CD14-positive monocyte (primary cell): ENCODE results near the gene SYNDIG1L. TPM values are rescaled to one million over a fixed set of nuclear protein-coding genes. Genes with fewer than 3 reads are reported as not detected.

Experiments
- DNase-seq, 3 donors: peaks; one replicate each; pipeline ENCODE4 v3.0.0-alpha.2; 2011 to 2022
- H2AFZ ChIP-seq: 2 replicates; pipeline ENCODE4 v1.6.0; 2012; ENCODE audit warnings: mild to moderate bottlenecking, low read depth, low read length, inconsistent platforms; ENCODE audit not compliant: insufficient read depth, poor library complexity, severe bottlenecking
- H3K27ac ChIP-seq, 2 donors: 1 replicate in 1 of 2; 2 replicates in 1 of 2; pipeline ENCODE4 v1.5.1; 2012 to 2013; ENCODE audit warnings: low read length in 2 of 2, control low read depth in 1 of 2, inconsistent platforms in 1 of 2, low read depth in 1 of 2, mild to moderate bottlenecking in 1 of 2
- H3K27me3 ChIP-seq, 2 donors: one replicate each; pipeline versions ENCODE4 v1.6.0 to v1.6.1; 2011 to 2013; ENCODE audit warnings: low read length in 2 of 2; ENCODE audit not compliant: control insufficient read depth in 2 of 2, insufficient read depth in 2 of 2
- H3K36me3 ChIP-seq, 2 donors: replicated peaks in 1 of 2; 1 replicate in 1 of 2; 2 replicates in 1 of 2; pipeline versions ENCODE4 v1.5.1 to v1.6.1; 2012 to 2013; ENCODE audit warnings: low read length in 2 of 2, control low read depth in 1 of 2, inconsistent platforms in 1 of 2, mild to moderate bottlenecking in 1 of 2; ENCODE audit not compliant: insufficient read depth in 2 of 2, control insufficient read depth in 1 of 2
- H3K4me1 ChIP-seq, 2 donors: 1 replicate in 1 of 2; 2 replicates in 1 of 2; pipeline versions ENCODE4 v1.5.1 to v1.6.1; 2012 to 2013; ENCODE audit warnings: low read length in 2 of 2, control low read depth in 1 of 2, inconsistent platforms in 1 of 2, mild to moderate bottlenecking in 1 of 2, moderate library complexity in 1 of 2; ENCODE audit not compliant: insufficient read depth in 2 of 2, control insufficient read depth in 1 of 2
- H3K4me2 ChIP-seq: replicated peaks from 2 replicates; pipeline ENCODE3; 2012; ENCODE audit warnings: low read length, moderate library complexity, mild to moderate bottlenecking; ENCODE audit not compliant: poor library complexity, severe bottlenecking; ENCODE audit errors: extremely low read depth
- H3K4me3 ChIP-seq, 3 experiments: fragments of 200-600 bp in 1 of 3; sonication (generic) in 1 of 3; replicated peaks in 1 of 3; 1 replicate in 2 of 3; 2 replicates in 1 of 3; pipeline ENCODE4 v1.5.1; 2011 to 2013; ENCODE audit warnings: low read length in 3 of 3, mild to moderate bottlenecking in 3 of 3, control low read depth in 2 of 3, low read depth in 2 of 3, inconsistent platforms in 1 of 3, moderate library complexity in 1 of 3
- H3K79me2 ChIP-seq: 2 replicates; pipeline ENCODE4 v1.6.0; 2012; ENCODE audit warnings: mild to moderate bottlenecking, control low read depth, inconsistent platforms, low read length, moderate library complexity; ENCODE audit not compliant: insufficient read depth
- H3K9ac ChIP-seq: 2 replicates; pipeline ENCODE4 v1.6.0; 2017; ENCODE audit warnings: low read length, mild to moderate bottlenecking; ENCODE audit not compliant: insufficient read depth, poor library complexity, severe bottlenecking
- H3K9me3 ChIP-seq, 2 donors: replicated peaks in 1 of 2; 1 replicate in 1 of 2; 2 replicates in 1 of 2; pipeline versions ENCODE4 v1.5.1 to v1.6.1; 2012 to 2013; ENCODE audit warnings: low read length in 2 of 2, control low read depth in 1 of 2; ENCODE audit not compliant: control insufficient read depth in 1 of 2, insufficient read depth in 1 of 2
- H4K20me1 ChIP-seq: 2 replicates; pipeline ENCODE4 v1.6.0; 2012; ENCODE audit warnings: mild to moderate bottlenecking, low read length, control low read depth, moderate library complexity; ENCODE audit not compliant: insufficient read depth
- H3K27ac Mint-ChIP-seq, 7 donors: one replicate each; pipeline ENCODE4 v1.8.0; 2020; ENCODE audit warnings: mild to moderate bottlenecking in 7 of 7, mixed read lengths in 7 of 7, moderate library complexity in 6 of 7, inconsistent platforms in 2 of 7
- H3K27me3 Mint-ChIP-seq, 3 donors: one replicate each; pipeline ENCODE4 v1.8.0; 2021 to 2022; ENCODE audit warnings: low read depth in 3 of 3, mild to moderate bottlenecking in 3 of 3, mixed read lengths in 3 of 3, moderate library complexity in 3 of 3, inconsistent platforms in 1 of 3
- H3K36me3 Mint-ChIP-seq, 2 donors: one replicate each; pipeline ENCODE4 v1.8.0; 2020; ENCODE audit warnings: mixed read lengths in 2 of 2, inconsistent platforms in 1 of 2, mild to moderate bottlenecking in 1 of 2
- H3K4me1 Mint-ChIP-seq: one replicate; pipeline ENCODE4 v1.8.0; 2020; ENCODE audit warnings: mild to moderate bottlenecking, mixed read lengths
- H3K4me3 Mint-ChIP-seq, 2 donors: one replicate each; pipeline ENCODE4 v1.8.0; 2020; ENCODE audit warnings: mild to moderate bottlenecking in 2 of 2, mixed read lengths in 2 of 2, moderate library complexity in 1 of 2
- H3K9me3 Mint-ChIP-seq, 7 donors: one replicate each; pipeline ENCODE4 v1.8.0; 2020 to 2022; ENCODE audit warnings: mixed read lengths in 7 of 7, mild to moderate bottlenecking in 6 of 7, moderate library complexity in 6 of 7, inconsistent platforms in 2 of 7
- CTCF ChIP-seq: fragments of 200-600 bp; IDR thresholded peaks from one replicate; pipeline ENCODE4 v1.8.0; 2022; ENCODE audit warnings: antibody characterized with exemption, mild to moderate bottlenecking
- WGBS: methylation state at CpG from one replicate; pipeline ENCODE4 v1.1.5; 2013; ENCODE audit warnings: missing lambda C conversion rate; ENCODE audit not compliant: insufficient coverage; 5-methylcytosine and 5-hydroxymethylcytosine counted together
- intact Hi-C, 2 donors: fragments of 100-400 bp; cut with micrococcal nuclease; formaldehyde crosslinking; loops; one replicate each; pipeline versions ENCODE4 v1.15.0 to v1.15.1; 2023
- polyA plus RNA-seq, 3 donors: library from polyadenylated mRNA; depleted of rRNA in 1 of 3; unstranded in 2 of 3; stranded (reverse) in 1 of 3; fragments of 300-500 nt in 2 of 3; fragments of >200 nt in 1 of 3; fragmentation: Illumina TruSeq in 2 of 3; gene quantifications; 1 replicate in 2 of 3; 2 replicates in 1 of 3; pipeline ENCODE4 v1.2.3, GENCODE V29; 2012 to 2021

SYNDIG1L gene
- polyA plus RNA-seq, 3 donors = not detected

GRCh38 chr14:74368026-74368425 is 58.0 kb downstream of the SYNDIG1L start:
- H3K4me1 Mint-ChIP-seq = no peaks in the 10 kb centered on the region
- peaks cover 2 to 8% (median 3%) of the 10 kb centered on the region in 3 donors for H3K27me3 Mint-ChIP-seq
- H3K27ac ChIP-seq = no peak overlapping the region
- intact Hi-C loops = no loop called here
- H3K27ac Mint-ChIP-seq = no peak overlapping the region
- H2AFZ ChIP-seq = no peak overlapping the region
- H3K9me3 ChIP-seq = no peaks in the 10 kb centered on the region
- DNase-seq = no peak
- H3K27me3 ChIP-seq = peaks cover 0 to 2% of the 10 kb centered on the region in 2 donors
- H3K4me3 ChIP-seq = no peak overlapping the region
- no peaks in the 10 kb centered on the region for H3K79me2 ChIP-seq
- H3K36me3 Mint-ChIP-seq = no peaks in the 10 kb centered on the region
- no peak for TF ChIP-seq CTCF
- no peak overlapping the region for H3K9ac ChIP-seq
- H3K9me3 Mint-ChIP-seq = no peaks in the 10 kb centered on the region
- no peak overlapping the region for H3K4me2 ChIP-seq
- H4K20me1 ChIP-seq = no peaks in the 10 kb centered on the region
- no peak overlapping the region for H3K4me3 Mint-ChIP-seq
- no peaks in the 10 kb centered on the region for H3K36me3 ChIP-seq
- no peaks in the 10 kb centered on the region for H3K4me1 ChIP-seq
- WGBS = 94% methylated on average over 3 of the region's 6 CpGs

DNA sequence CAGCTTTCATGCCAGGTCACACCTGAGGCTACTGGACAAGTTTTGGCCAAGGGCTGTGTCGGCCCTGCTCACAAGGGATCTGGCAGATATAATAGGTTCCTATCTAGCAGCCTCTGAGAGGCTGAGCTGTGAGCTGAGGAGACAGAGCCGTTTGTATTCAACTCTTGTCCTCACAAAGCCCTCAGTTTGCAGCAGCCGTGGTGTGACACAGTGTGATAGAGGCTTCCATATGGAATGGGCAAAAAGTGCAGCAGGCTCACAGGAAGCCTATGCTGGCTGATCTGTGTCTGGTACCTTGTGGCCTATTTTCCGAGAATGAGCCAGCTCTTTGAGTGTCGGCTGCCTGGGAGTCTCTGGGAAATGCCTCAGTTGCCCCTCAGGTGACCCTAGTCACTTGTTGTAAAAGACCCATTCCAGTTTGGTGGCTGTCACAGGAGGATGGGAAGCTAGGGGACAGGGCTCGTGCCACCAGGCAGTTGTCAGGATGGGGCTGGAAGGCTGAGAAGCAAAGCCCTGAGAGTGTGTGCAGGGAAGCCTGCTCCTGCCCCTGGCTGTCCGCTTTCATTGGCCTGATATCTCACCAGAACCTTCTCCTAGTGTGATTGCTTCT is 61.6 kb downstream of the SYNDIG1L start:
- no peaks in the 10 kb centered on the region for H3K4me1 ChIP-seq
- no peaks in the 10 kb centered on the region for H3K79me2 ChIP-seq
- H3K27me3 Mint-ChIP-seq = peaks cover 2 to 8% (median 3%) of the 10 kb centered on the region in 3 donors
- H2AFZ ChIP-seq = no peak overlapping the region
- no peaks in the 10 kb centered on the region for H3K9me3 Mint-ChIP-seq
- H3K36me3 ChIP-seq = no peaks in the 10 kb centered on the region
- DNase-seq = no peak
- H3K9me3 ChIP-seq = no peaks in the 10 kb centered on the region
- intact Hi-C loops = no loop called here
- H3K9ac ChIP-seq = no peak overlapping the region
- peaks cover 3% of the 10 kb centered on the region for H3K4me1 Mint-ChIP-seq
- H3K4me3 ChIP-seq = no peak overlapping the region
- no peak overlapping the region for H3K27ac ChIP-seq
- TF ChIP-seq CTCF = no peak
- H3K27ac Mint-ChIP-seq = no peak overlapping the region
- no peaks in the 10 kb centered on the region for H4K20me1 ChIP-seq
- peaks cover 0 to 2% of the 10 kb centered on the region in 2 donors for H3K27me3 ChIP-seq
- no peak overlapping the region for H3K4me3 Mint-ChIP-seq
- H3K36me3 Mint-ChIP-seq = no peaks in the 10 kb centered on the region
- no peak overlapping the region for H3K4me2 ChIP-seq
- 88% methylated on average over 6 of the region's 7 CpGs for WGBS
